NCI-H526 treated with DMSO at 0.1 percent for 48 hours (cell line): Measurements from ENCODE around the gene IL21.

Experiments used
- DNase-seq: peaks from one replicate; lab custom pipeline; 2025; lab: John Stamatoyannopoulos, UW

IL21 gene

GRCh38 chr4:122633211-122633610, 12.3 kb upstream of the IL21 start:
- DNase-seq: no peak

GRCh38 chr4:122632396-122633143, 11.7 kb upstream of the IL21 start:
- peak; percentile 50 for DNase-seq

- DNase-seq: no peak
Measured at GRCh38 chr4:122625156-122625555, 4.3 kb upstream of the IL21 start.

- DNase-seq: peak; percentile 5
Measured at GRCh38 chr4:122624205-122624604, 3.3 kb upstream of the IL21 start.

- DNase-seq: peak; percentile 12
Measured at GRCh38 chr4:122623637-122624166, 2.8 kb upstream of the IL21 start.

GRCh38 chr4:122622400-122622799, 1.5 kb upstream of the IL21 start:
- no peak for DNase-seq

GRCh38 chr4:122619611-122620010, 1.3 kb downstream of the IL21 start:
- no peak for DNase-seq

- peak; percentile 68 for DNase-seq
Measured at GRCh38 chr4:122617597-122618593, 3.0 kb downstream of the IL21 start.

- DNase-seq: peak; percentile 95
Measured at GRCh38 chr4:122616915-122617596, 3.8 kb downstream of the IL21 start.

- DNase-seq: no peak
Measured at GRCh38 chr4:122614621-122615020, 6.2 kb downstream of the IL21 start.

- DNase-seq: no peak
Measured at GRCh38 chr4:122612540-122612939, 8.3 kb downstream of the IL21 start.

GRCh38 chr4:122606364-122607043, 14.4 kb downstream of the IL21 start:
- no peak for DNase-seq

GRCh38 chr4:122604146-122604545, 16.7 kb downstream of the IL21 start:
- no peak for DNase-seq

GRCh38 chr4:122603156-122603574, 17.7 kb downstream of the IL21 start:
- no peak for DNase-seq

- DNase-seq: peak; percentile 50
Measured at GRCh38 chr4:122602277-122603142, 18.4 kb downstream of the IL21 start.

GRCh38 chr4:122591196-122591595, 29.7 kb downstream of the IL21 start:
- no peak for DNase-seq

GRCh38 chr4:122588453-122589238, 32.2 kb downstream of the IL21 start:
- no peak for DNase-seq

GRCh38 chr4:122584519-122584918, 36.3 kb downstream of the IL21 start:
- DNase-seq: no peak

- DNase-seq: no peak
Measured at GRCh38 chr4:122583906-122584305, 37.0 kb downstream of the IL21 start.
